Measurements from ENCODE around the gene SAPCD1. TPM values are rescaled to one million over a fixed set of nuclear protein-coding genes. Genes with fewer than 3 reads are reported as not detected.
"Not testable (repeated sequence)": the region's sequence is repeated elsewhere in the genome, so short reads cannot be mapped to it uniquely, and the experiment has no call there.

The SAPCD1 gene
- total RNA-seq, 2 experiments from 2014 or later: 12.8 to 19.2 TPM

DNA sequence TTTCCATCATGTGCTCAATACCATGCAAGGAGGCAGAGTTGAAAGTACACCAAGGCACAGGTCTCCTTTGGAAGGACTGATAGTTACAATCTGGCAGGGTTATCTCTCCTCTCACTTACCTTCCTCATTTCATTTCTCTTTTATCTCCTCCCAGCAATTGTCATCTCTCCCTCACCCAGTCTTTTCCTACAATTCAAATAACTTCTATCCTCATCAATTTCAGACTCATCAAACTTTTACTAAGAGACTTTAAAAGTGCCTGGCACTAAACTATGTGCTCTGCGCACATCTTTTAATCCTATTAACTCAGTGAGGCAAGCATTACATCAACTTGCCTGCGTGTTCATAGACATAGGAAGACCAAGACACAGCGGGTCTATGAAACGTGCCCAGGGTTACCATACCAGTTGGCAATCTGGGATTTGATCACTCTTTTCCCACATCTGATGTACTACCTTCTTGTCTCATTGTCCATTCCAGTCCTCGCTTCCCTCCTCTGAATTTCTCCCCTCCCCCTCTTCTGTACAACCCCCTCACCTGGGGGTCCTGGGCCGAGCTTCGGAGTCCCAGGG lies 31.9 kb downstream of the SAPCD1 start:
- CTCF ChIA-PET: interaction anchor here (0.7 to 4.8 kb wide), 5 partner anchors 12 to 58 kb away, joined by 3 to 46 read pairs (median 6); partner anchors contain the start of genes CLIC1 and LSM2
- H3K4me3 Mint-ChIP-seq: peak overlapping the region; percentile 96
- H3K27me3 Mint-ChIP-seq: no peaks in the 10 kb centered on the region
- no peak for ATAC-seq
- peak overlapping the region; percentile 89 for H3K27ac Mint-ChIP-seq
- no peak for DNase-seq
- no peaks in the 10 kb centered on the region for H3K9me3 Mint-ChIP-seq (ENCODE audit: low read depth)
- peaks cover 28% of the 10 kb centered on the region for H3K36me3 Mint-ChIP-seq
- peaks cover 53% of the 10 kb centered on the region for H3K4me1 Mint-ChIP-seq

- no peak for DNase-seq
- CTCF ChIA-PET: interaction anchor here (0.7 to 4.8 kb wide), 14 partner anchors 9 to 59 kb away, joined by 3 to 46 read pairs (median 5); partner anchors contain the start of genes CLIC1, HSPA1A, HSPA1L and LSM2
- ATAC-seq: peak; percentile 1
- H3K4me3 Mint-ChIP-seq: peak overlapping the region; percentile 96
- H3K27me3 Mint-ChIP-seq: no peaks in the 10 kb centered on the region
- H3K36me3 Mint-ChIP-seq: peaks cover 26% of the 10 kb centered on the region
- H3K27ac Mint-ChIP-seq: peak overlapping the region; percentile 98
- H3K9me3 Mint-ChIP-seq (ENCODE audit: low read depth): no peaks in the 10 kb centered on the region
- peaks cover 51% of the 10 kb centered on the region for H3K4me1 Mint-ChIP-seq
Observed at GRCh38 chr6:31794866-31795615, 32.6 kb downstream of the SAPCD1 start.

DNA sequence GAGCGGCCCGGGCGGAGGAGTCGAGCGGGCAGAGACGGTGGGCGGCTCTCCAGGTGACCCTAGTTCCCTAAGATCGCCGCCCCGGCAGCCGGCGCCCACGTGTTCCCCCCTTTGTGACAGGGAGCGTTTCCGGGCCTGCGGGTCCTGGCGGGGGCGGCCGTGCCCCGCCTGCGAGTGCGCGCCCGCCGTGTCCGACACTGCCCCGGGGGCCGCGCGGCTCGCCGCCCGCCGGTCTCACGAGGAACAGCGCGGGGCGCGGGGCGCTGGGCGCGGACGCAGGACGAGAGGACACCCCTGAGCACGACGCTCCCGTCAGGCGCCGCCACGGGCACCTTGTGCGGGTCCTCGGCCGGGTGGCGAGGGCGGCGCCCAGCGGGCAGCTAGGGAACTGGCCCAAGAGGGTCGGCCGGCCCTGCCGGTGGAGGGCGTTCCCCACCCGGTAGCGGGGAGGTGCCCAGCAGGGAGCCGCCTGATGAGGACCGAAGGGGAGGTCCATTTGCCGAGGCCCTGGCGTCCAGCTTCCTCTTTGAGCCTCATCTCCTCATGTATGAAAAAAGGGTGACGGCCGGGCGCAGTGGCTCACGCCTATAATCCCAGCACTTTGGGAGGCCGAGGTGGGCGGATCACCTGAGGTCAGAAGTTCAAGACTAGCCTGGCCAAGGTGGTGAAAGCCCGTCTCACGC lies 33.3 kb downstream of the SAPCD1 start, which contains the start of gene VARS1:
Gene VARS1 (minus strand): TSS at position 137 of the 683 bp plus-strand sequence. CDS start 535 bp downstream, outside the sequence.
- H3K36me3 Mint-ChIP-seq: peaks cover 23% of the 10 kb centered on the region
- DNase-seq: peak; percentile 90
- H3K27ac Mint-ChIP-seq: peak within 1 kb of the TSS; percentile 98
- peaks cover 48% of the 10 kb centered on the region for H3K4me1 Mint-ChIP-seq
- no peaks in the 10 kb centered on the region for H3K27me3 Mint-ChIP-seq
- ATAC-seq: peak; percentile 87
- no peaks in the 10 kb centered on the region for H3K9me3 Mint-ChIP-seq (ENCODE audit: low read depth)
- H3K4me3 Mint-ChIP-seq: peak within 1 kb of the TSS; percentile 96
- CTCF ChIA-PET: interaction anchor here (0.6 to 4.8 kb wide), 20 partner anchors 9 to 72 kb away, joined by 3 to 46 read pairs (median 4); partner anchors contain the start of genes CLIC1, HSPA1A, HSPA1B and HSPA1L

- CTCF ChIA-PET: interaction anchor here (0.5 to 4.8 kb wide), 15 partner anchors 9 to 116 kb away, joined by 3 to 46 read pairs (median 5); partner anchors contain the start of genes CLIC1, DDAH2, HSPA1B and LSM2
- Mint-ChIP-seq H3K4me3 (no peak overlapping the region), H3K4me1 (peaks cover 49% of the 10 kb centered on the region), H3K9me3 (ENCODE audit: low read depth) (no peaks in the 10 kb centered on the region), H3K36me3 (peaks cover 21% of the 10 kb centered on the region), H3K27ac (peak overlapping the region; percentile 94), H3K27me3 (no peaks in the 10 kb centered on the region)
- no peak for ATAC-seq
- DNase-seq: no peak
Observed at GRCh38 chr6:31796993-31797385, 34.5 kb downstream of the SAPCD1 start.

DNA sequence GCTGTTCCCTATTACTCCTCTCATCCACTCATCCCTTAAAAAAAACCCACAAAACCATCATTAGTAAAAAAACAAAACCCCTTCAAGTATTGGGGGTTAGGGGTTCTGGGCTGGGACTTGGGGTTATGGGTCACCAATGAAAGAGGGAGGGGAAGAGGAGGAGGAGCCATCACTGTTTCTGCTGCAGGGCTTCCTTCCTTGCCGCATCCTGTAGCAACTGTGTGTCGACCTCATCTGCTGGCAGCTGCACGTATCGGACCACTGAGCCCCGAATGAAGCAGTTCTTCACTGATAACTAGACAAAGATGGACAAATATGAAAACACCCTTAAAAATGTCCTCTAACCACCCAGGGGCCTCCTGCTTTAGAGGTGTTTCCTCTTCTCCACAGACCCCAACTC lies 35.1 kb downstream of the SAPCD1 start:
- peak overlapping the region; percentile 94 for H3K27ac Mint-ChIP-seq
- H3K27me3 Mint-ChIP-seq: no peaks in the 10 kb centered on the region
- no peaks in the 10 kb centered on the region for H3K9me3 Mint-ChIP-seq (ENCODE audit: low read depth)
- DNase-seq (peak; percentile 81), ATAC-seq (peak; percentile 38)
- H3K4me1 Mint-ChIP-seq: peaks cover 45% of the 10 kb centered on the region
- H3K4me3 Mint-ChIP-seq: peak overlapping the region; percentile 67
- peaks cover 25% of the 10 kb centered on the region for H3K36me3 Mint-ChIP-seq
- CTCF ChIA-PET: interaction anchor here (0.5 to 4.8 kb wide), 10 partner anchors 9 to 116 kb away, joined by 3 to 46 read pairs (median 6); partner anchors contain the start of genes DDAH2, HSPA1B, LSM2 and LY6G5C

- H3K4me1 Mint-ChIP-seq: peaks cover 43% of the 10 kb centered on the region
- no peaks in the 10 kb centered on the region for H3K27me3 Mint-ChIP-seq
- no peak overlapping the region for H3K27ac Mint-ChIP-seq
- H3K9me3 Mint-ChIP-seq (ENCODE audit: low read depth): no peaks in the 10 kb centered on the region
- CTCF ChIA-PET: interaction anchor here (0.8 to 2.4 kb wide), 7 partner anchors 9 to 97 kb away, joined by 3 to 7 read pairs (median 3); partner anchors contain the start of genes ABHD16A and VWA7
- no peak overlapping the region for H3K4me3 Mint-ChIP-seq
- DNase-seq (no peak), ATAC-seq (no peak)
- H3K36me3 Mint-ChIP-seq: peaks cover 31% of the 10 kb centered on the region
Observed at GRCh38 chr6:31799781-31800180, 37.3 kb downstream of the SAPCD1 start.

DNA sequence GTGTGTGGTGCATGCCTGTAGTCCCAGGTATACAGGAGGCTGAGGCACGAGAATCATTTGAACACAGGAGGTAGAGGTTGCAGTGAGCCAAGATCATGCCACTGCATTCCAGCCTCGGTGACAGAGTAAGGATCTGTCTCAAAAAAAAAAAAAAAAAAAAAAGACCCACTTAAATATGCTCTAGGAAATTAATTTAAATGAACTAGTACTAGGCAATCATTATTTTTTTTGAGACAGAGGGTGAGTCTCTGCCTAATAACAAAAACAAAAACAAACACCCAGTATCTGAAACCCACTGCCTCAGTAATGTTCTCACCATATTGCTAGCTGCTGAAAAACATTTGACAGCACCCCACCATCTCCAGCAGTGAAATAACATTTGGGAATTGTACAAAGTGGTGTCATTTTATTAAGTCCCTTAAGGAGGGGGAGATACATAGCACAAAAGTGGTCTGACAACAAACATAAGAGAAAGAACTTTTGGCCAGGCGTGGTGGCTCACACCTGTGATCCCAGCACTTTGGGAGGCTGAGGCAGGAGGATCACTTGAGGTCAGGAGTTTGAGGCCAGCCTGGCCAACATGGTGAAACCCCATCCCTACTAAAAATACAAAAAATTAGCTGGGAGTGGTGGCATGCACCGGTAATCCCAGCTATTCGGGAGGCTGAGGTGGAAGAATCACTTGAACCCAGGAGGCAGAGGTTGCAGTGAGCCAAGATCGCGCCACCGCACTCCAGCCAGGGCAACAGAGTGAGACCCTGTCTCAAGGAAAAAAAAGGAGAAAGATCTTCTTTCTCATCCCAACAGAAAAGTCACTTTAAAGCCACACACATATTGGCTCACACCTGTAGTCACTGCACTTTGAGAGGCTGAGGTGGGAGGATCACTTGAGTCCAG lies 38.8 kb downstream of the SAPCD1 start:
- peaks cover 53% of the 10 kb centered on the region for H3K4me1 Mint-ChIP-seq
- CTCF ChIA-PET: interaction anchor here (0.8 to 1.4 kb wide), 2 partner anchors 31 to 72 kb away, joined by 3 read pairs; no protein-coding TSS in a partner anchor
- ATAC-seq; H3K9me3 Mint-ChIP-seq (ENCODE audit: low read depth); H3K4me3 Mint-ChIP-seq; DNase-seq; H3K27me3 Mint-ChIP-seq: not testable (repeated sequence)
- H3K27ac Mint-ChIP-seq: peak overlapping the region; percentile 38
- H3K36me3 Mint-ChIP-seq: peaks cover 34% of the 10 kb centered on the region

- DNase-seq: no peak
- H3K4me3 Mint-ChIP-seq: peak overlapping the region; percentile 94
- peaks cover 41% of the 10 kb centered on the region for H3K4me1 Mint-ChIP-seq
- peak overlapping the region; percentile 89 for H3K27ac Mint-ChIP-seq
- H3K36me3 Mint-ChIP-seq: peaks cover 26% of the 10 kb centered on the region
- ATAC-seq: peak; percentile 8
- H3K27me3 Mint-ChIP-seq: no peaks in the 10 kb centered on the region
- no peaks in the 10 kb centered on the region for H3K9me3 Mint-ChIP-seq (ENCODE audit: low read depth)
- CTCF ChIA-PET: interaction anchor here (0.5 to 3.8 kb wide), 14 partner anchors 8 to 142 kb away, joined by 3 to 46 read pairs (median 5); partner anchors contain the start of genes DDAH2, GPANK1, HSPA1A and HSPA1L
Observed at GRCh38 chr6:31805939-31806469, 43.5 kb downstream of the SAPCD1 start.

DNA sequence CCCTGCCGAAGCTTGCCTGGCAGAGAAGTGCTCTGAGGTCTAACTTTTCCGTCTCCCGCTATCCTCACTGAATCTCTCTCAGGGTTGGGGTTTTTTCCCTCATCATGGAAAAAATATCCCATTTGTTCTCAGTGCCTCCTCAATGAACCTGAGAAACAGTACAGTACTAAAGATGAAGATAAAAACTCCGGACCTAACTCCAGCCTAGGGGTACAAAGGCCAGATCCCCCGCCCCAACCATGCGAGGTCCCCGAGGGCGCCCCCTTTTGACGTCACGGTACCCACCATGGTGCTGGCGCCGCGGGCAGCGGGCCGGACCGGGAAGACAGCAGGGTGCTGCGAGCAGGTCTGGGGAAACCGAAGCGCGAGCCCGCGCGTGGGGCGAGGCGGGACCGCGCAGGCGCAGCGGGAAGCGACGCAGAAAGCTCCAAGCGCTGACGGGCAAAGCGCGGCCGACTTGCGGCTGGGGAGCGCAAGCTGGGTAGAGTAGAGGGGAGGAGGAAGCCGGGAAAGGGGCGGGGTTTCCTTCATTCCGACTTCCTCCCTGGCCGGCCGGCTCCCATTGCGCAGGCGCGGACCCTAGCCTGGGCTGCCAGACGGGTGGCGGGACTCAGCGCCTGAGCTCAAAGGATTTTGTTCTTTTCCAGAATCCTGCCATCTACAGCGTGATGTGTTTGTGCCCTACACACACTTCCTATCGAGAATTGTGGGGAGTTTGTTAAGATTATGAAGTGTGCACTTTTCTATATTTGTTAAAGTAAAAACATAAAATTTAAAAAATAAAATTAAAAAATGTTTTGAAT lies 44.2 kb downstream of the SAPCD1 start, which contains the start of gene LSM2:
Gene LSM2 (minus strand): TSS at position 497 of the 803 bp plus-strand sequence. CDS start 209 bp downstream, at position 288.
- Mint-ChIP-seq H3K4me3 (peak within 1 kb of the TSS; percentile 94), H3K9me3 (ENCODE audit: low read depth) (no peaks in the 10 kb centered on the region), H3K36me3 (peaks cover 23% of the 10 kb centered on the region), H3K27ac (peak within 1 kb of the TSS; percentile 89), H3K4me1 (peaks cover 43% of the 10 kb centered on the region), H3K27me3 (no peaks in the 10 kb centered on the region)
- DNase-seq: peak; percentile 98
- CTCF ChIA-PET: interaction anchor here (0.7 to 3.8 kb wide), 17 partner anchors 8 to 383 kb away, joined by 3 to 46 read pairs (median 5); partner anchors contain the start of genes DDAH2, GPANK1, HSPA1A and HSPA1B
- ATAC-seq: peak; percentile 98

DNA sequence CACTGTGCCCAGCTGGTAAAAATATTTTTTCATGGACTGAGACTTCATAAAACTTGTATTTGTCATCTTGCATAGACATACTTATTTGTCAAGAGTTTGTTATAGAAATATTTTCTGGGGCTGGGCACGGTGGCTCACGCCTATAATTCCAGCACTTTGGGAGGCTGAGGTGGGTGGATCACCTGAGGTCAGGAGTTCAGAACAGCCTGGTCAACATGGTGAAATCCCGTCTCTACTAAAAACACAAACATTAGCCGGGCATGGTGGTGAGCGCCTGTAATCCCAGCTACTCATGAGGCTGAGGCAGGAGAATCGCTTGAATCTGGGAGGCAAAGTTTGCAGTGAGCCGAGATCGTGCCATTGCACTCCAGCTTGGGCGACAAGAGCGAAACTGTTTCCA lies 46.1 kb downstream of the SAPCD1 start:
- peaks cover 54% of the 10 kb centered on the region for H3K4me1 Mint-ChIP-seq
- peaks cover 11% of the 10 kb centered on the region for H3K36me3 Mint-ChIP-seq
- DNase-seq; H3K9me3 Mint-ChIP-seq (ENCODE audit: low read depth); H3K4me3 Mint-ChIP-seq; H3K27me3 Mint-ChIP-seq; H3K27ac Mint-ChIP-seq; ATAC-seq: not testable (repeated sequence)
- CTCF ChIA-PET: interaction anchor here (0.9 to 3.7 kb wide), 3 partner anchors 12 to 73 kb away, joined by 3 to 46 read pairs (median 5); partner anchors contain the start of gene VARS1

DNA sequence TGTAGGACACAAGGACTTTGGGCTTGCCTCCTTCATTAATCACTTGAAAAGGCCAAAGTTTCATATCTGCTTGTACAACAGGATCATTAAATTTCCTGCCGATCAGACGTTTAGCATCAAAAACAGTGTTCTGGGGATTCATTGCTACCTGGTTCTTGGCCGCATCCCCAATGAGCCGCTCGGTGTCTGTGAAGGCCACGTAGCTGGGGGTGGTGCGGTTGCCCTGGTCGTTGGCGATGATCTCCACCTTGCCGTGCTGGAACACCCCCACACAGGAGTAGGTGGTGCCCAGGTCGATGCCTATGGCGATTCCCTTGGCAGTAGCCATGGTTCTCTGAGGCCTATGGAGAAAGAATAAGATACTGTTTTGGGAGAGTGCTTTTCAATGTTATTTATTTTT lies 49.2 kb downstream of the SAPCD1 start:
- CTCF ChIA-PET: interaction anchor here (1.1 kb wide), 1 partner anchor 16 kb away, joined by 4 read pairs; the partner anchor contains the start of gene VARS1
- no peaks in the 10 kb centered on the region for H3K9me3 Mint-ChIP-seq (ENCODE audit: low read depth)
- H3K27ac Mint-ChIP-seq: peak overlapping the region; percentile 95
- no peak for DNase-seq
- H3K4me1 Mint-ChIP-seq: peaks cover 40% of the 10 kb centered on the region
- peaks cover 10% of the 10 kb centered on the region for H3K36me3 Mint-ChIP-seq
- no peak for ATAC-seq
- peak overlapping the region; percentile 91 for H3K4me3 Mint-ChIP-seq
- H3K27me3 Mint-ChIP-seq: no peaks in the 10 kb centered on the region

Data from activated CD8-positive, alpha-beta memory T cell treated with anti-CD3 and anti-CD28 coated beads, Interleukin-2, amount 10 ng/mL, durations not matched to agents 7 days and 5 days (primary cell).